ENCODE data around the gene OR51B4.
A peak's percentile ranks its signal among the peaks of the same experiment; 100 is the strongest.

Gene OR51B4

DNA sequence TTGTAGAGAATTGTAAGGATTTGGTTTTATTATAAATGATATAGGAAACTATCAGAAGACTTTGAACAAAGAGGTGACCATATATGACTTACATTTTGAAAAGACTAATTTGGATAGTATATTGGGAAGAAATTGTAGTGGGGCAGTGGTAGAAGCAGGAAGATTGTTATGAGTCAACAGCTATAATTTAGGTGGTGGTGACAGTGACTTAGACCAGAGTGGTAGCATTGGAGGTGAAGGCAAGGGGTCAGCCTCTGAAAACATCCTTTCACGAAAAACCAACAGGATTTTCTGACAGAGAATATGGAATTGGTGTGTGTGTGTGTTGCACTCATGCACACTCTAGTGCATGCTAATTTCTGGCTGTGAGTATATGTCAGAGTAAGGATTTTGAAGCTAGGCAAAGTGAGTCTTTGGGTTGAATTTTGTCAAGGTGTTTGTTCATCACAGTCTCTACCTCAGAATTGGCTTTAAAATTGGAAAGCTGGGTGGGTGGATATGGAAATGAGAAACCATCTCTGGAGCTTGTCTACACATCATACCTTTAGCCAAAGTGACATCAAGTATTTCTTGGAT lies 23.9 kb downstream of the OR51B4 start:
- no peak for DNase-seq (ENCODE audit: insufficient read length, low spot score)
- TF ChIP-seq SPI1 (IDR thresholded peaks at IDR 0.05; ENCODE audit: low read depth, low read length) = no peak
- peak; percentile 28 for FAIRE-seq

DNA sequence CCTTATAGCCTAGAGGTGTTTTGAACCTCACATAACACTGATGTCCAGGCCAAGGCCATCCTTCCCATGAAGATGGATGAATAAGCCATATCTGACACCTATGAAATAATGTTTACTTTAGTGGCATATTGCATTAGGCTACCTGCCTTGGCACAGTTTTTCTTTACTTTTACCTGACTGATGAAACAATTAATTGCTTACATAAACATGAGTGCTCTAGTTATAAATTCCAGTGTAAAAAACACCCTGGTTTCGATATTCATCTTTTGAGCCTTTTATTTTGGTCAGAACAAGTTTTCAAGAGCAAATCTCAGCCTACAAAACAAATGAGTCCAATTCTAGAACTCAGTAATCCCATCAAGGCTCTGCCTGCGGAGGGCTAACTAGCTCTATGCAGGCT lies 25.0 kb downstream of the OR51B4 start:
- TF ChIP-seq SPI1 (IDR thresholded peaks at IDR 0.05; ENCODE audit: low read depth, low read length) = no peak
- no peak for TF ChIP-seq POU2F2 (IDR thresholded peaks at IDR 0.05; ENCODE audit: low read depth, low read length)
- no peak for TF ChIP-seq POLR2AphosphoS5 (IDR thresholded peaks at IDR 0.05; ENCODE audit: low read depth, low read length)
- no peak for TF ChIP-seq PAX5 (IDR thresholded peaks at IDR 0.05; ENCODE audit: insufficient read depth, low read length, severe bottlenecking)
- TF ChIP-seq POLR2A (IDR thresholded peaks at IDR 0.05; ENCODE audit: low read depth, low read length) = no peak
- no peak for TF ChIP-seq TAF1 (IDR thresholded peaks at IDR 0.05; ENCODE audit: low read depth, low read length)
- FAIRE-seq = no peak

DNA sequence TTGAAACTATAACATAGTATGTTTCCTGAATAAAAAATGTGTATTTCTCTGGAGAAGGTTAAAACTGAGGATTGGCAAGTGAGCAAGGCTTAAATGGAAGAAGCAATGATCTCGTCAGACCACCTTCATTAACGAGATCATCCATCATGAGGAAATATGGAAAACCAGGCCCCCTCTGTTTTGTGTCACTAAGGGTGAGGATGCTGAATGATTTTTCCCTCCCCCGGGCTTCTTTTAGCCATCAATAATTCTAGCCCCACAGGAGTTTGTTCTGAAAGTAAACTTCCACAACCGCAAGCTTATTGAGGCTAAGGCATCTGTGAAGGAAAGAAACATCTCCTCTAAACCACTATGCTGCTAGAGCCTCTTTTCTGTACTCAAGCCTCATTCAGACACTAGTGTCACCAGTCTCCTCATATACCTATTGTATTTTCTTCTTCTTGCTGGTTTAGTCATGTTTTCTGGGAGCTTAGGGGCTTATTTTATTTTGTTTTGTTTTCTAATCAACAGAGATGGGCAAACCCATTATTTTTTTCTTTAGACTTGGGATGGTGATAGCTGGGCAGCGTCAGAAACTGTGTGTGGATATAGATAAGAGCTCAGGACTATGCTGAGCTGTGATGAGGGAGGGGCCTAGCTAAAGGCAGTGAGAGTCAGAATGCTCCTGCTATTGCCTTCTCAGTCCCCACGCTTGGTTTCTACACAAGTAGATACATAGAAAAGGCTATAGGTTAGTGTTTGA lies 26.2 kb downstream of the OR51B4 start:
- DNase-seq (ENCODE audit: insufficient read length, low spot score) = no peak
- no peak for TF ChIP-seq POLR2AphosphoS5 (IDR thresholded peaks at IDR 0.05; ENCODE audit: low read depth, low read length)
- no peak for TF ChIP-seq PAX5 (IDR thresholded peaks at IDR 0.05; ENCODE audit: insufficient read depth, low read length, severe bottlenecking)
- TF ChIP-seq SPI1 (IDR thresholded peaks at IDR 0.05; ENCODE audit: low read depth, low read length) = no peak
- no peak for TF ChIP-seq POU2F2 (IDR thresholded peaks at IDR 0.05; ENCODE audit: low read depth, low read length)
- TF ChIP-seq TAF1 (IDR thresholded peaks at IDR 0.05; ENCODE audit: low read depth, low read length) = no peak
- TF ChIP-seq POLR2A (IDR thresholded peaks at IDR 0.05; ENCODE audit: low read depth, low read length) = no peak
- FAIRE-seq = no peak

More for the DNA sequence above, 25.0 kb downstream of the OR51B4 start:
- DNase-seq (ENCODE audit: insufficient read length, low spot score) = no peak

DNA sequence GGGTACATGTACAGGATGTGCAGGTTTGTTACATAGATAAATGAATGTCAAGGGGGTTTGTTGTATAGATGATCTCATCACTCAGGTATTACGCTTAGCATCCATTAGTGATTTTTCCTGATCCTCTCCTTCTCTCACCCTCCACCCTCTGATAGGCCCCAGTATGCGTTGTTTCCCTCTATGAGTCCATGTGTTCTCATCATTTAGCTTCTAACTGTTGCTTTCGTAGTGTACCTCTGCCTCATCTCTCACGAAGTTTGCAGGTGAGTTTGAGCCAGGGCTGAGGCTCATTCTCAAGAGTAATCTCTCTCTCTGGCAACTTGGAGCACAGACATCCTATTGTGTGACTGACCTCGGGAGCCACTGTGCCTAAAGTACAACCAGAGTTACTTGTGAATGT lies 27.4 kb downstream of the OR51B4 start:
- DNase-seq (ENCODE audit: insufficient read length, low spot score) (no peak), FAIRE-seq (no peak)
- TF ChIP-seq POLR2AphosphoS5 (IDR thresholded peaks at IDR 0.05; ENCODE audit: low read depth, low read length) (no peak), POU2F2 (IDR thresholded peaks at IDR 0.05; ENCODE audit: low read depth, low read length) (no peak), PAX5 (IDR thresholded peaks at IDR 0.05; ENCODE audit: insufficient read depth, low read length, severe bottlenecking) (no peak), TAF1 (IDR thresholded peaks at IDR 0.05; ENCODE audit: low read depth, low read length) (no peak), POLR2A (IDR thresholded peaks at IDR 0.05; ENCODE audit: low read depth, low read length) (no peak), SPI1 (IDR thresholded peaks at IDR 0.05; ENCODE audit: low read depth, low read length) (no peak)

DNA sequence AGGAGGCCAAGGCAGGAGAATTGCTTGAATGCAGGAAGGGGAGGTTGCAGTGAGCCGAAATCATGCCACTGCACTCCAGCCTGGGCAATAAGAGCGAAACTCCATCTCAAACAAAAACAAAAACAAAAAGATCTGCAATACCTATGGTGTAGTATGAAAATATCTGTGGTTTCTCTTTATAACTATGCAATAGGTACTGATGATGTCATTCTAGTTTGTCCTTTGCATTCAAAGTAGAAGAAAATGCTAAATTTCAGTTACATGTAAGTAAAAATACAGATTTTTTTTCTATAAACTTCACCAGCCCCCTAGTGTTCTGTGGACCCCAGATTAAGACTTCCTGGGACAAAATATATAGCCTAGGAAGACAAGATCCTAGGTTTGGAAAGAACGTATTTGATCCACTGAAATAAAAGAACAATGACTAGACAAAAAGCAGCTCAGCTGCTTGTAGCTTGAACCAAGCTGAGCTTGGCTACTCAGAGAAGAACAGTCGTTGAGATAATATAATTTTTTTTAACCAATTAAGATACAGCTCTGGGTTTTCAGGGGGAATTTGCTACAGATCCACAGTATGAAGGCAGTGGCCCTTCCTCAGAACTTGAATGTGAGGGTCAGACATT lies 29.2 kb downstream of the OR51B4 start:
- TF ChIP-seq TAF1 (IDR thresholded peaks at IDR 0.05; ENCODE audit: low read depth, low read length) (no peak), POU2F2 (IDR thresholded peaks at IDR 0.05; ENCODE audit: low read depth, low read length) (no peak)
- no peak for FAIRE-seq

DNA sequence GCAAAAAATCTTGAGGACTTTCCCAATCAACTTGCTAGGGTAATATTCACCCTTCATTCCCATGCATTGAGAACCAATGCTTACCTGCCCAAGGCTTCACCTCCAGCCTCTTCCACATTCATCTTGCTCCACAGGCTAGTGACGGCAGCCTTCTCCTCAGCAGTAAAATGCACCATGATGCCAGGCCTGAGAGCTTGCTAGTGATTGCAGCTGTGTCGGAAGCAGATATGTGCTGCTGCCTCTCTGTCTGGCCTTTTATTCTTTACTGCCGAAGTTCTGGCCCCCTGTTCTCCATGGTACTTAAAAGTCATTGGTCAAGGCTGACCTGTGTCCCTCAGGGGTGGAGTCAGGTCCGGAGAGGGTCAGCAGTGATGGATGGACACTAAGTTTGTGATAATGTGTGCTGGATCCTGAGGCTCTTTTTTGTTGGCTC lies 32.0 kb downstream of the OR51B4 start, which contains the start of gene HBE1:
HBE1 (minus strand) TSS at position 231 of the 433 bp plus-strand sequence; CDS start at position 176, 55 bp downstream.
- TF ChIP-seq POLR2AphosphoS5 (IDR thresholded peaks at IDR 0.05; ENCODE audit: low read depth, low read length) (no peak), POU2F2 (IDR thresholded peaks at IDR 0.05; ENCODE audit: low read depth, low read length) (no peak), POLR2A (IDR thresholded peaks at IDR 0.05; ENCODE audit: low read depth, low read length) (no peak), PAX5 (IDR thresholded peaks at IDR 0.05; ENCODE audit: insufficient read depth, low read length, severe bottlenecking) (no peak), SPI1 (IDR thresholded peaks at IDR 0.05; ENCODE audit: low read depth, low read length) (no peak), TAF1 (IDR thresholded peaks at IDR 0.05; ENCODE audit: low read depth, low read length) (no peak)
- no peak for DNase-seq (ENCODE audit: insufficient read length, low spot score)
- no peak for FAIRE-seq

More for the DNA sequence above, 29.2 kb downstream of the OR51B4 start:
- no peak for DNase-seq (ENCODE audit: insufficient read length, low spot score)

DNA sequence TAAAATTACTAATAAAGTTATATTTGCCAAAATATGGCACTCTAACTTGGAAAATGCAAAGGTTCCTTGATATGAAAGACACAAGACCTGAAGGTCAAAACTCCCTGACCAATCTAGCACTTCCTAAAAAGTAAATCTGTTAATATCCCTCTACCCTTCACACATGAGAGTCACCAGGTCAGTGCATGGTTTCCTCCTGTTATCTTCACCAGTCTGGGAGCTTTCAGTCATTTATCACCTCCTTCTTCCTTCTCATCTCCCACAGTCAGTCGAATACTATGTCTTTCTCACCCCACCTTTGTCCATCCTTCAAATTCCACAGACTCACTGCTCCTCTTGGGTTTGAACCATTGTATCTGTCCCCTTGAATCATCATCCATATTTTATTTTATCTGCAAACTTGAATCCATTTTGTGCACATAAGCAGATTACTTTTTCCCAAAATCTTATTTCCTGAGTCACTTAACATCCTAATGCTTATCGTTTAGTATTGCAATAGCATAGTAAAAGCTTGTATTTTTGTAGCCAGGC lies 34.6 kb downstream of the OR51B4 start:
- no peak for TF ChIP-seq SPI1 (IDR thresholded peaks at IDR 0.05; ENCODE audit: low read depth, low read length)
- TF ChIP-seq POLR2A (IDR thresholded peaks at IDR 0.05; ENCODE audit: low read depth, low read length) = no peak
- no peak for TF ChIP-seq PAX5 (IDR thresholded peaks at IDR 0.05; ENCODE audit: insufficient read depth, low read length, severe bottlenecking)
- no peak for TF ChIP-seq POU2F2 (IDR thresholded peaks at IDR 0.05; ENCODE audit: low read depth, low read length)
- no peak for TF ChIP-seq TAF1 (IDR thresholded peaks at IDR 0.05; ENCODE audit: low read depth, low read length)
- TF ChIP-seq POLR2AphosphoS5 (IDR thresholded peaks at IDR 0.05; ENCODE audit: low read depth, low read length) = no peak
- FAIRE-seq (no peak), DNase-seq (ENCODE audit: insufficient read length, low spot score) (no peak)

DNA sequence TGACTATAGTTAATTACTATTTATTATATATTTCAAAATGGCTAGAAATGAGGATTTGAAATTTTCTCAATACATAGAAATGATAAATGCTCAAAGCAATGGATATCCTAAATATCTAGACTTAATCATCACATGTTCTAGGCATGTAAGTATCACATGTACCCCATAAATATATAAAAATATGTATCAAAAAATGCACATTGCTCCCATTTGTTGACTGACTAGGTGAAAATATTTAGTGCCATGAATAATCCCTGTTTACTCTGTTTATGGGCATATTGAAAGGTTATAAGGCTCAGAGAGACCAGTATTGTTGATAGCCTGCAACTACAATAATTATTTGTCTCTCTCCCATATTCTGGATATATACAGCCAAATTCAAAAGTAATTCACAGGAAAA lies 35.1 kb downstream of the OR51B4 start:
- DNase-seq (ENCODE audit: insufficient read length, low spot score) = no peak
- FAIRE-seq = no peak
- TF ChIP-seq SPI1 (IDR thresholded peaks at IDR 0.05; ENCODE audit: low read depth, low read length) = no peak
- TF ChIP-seq TAF1 (IDR thresholded peaks at IDR 0.05; ENCODE audit: low read depth, low read length) = no peak
- no peak for TF ChIP-seq POLR2A (IDR thresholded peaks at IDR 0.05; ENCODE audit: low read depth, low read length)
- no peak for TF ChIP-seq POU2F2 (IDR thresholded peaks at IDR 0.05; ENCODE audit: low read depth, low read length)
- no peak for TF ChIP-seq POLR2AphosphoS5 (IDR thresholded peaks at IDR 0.05; ENCODE audit: low read depth, low read length)
- no peak for TF ChIP-seq PAX5 (IDR thresholded peaks at IDR 0.05; ENCODE audit: insufficient read depth, low read length, severe bottlenecking)

DNA sequence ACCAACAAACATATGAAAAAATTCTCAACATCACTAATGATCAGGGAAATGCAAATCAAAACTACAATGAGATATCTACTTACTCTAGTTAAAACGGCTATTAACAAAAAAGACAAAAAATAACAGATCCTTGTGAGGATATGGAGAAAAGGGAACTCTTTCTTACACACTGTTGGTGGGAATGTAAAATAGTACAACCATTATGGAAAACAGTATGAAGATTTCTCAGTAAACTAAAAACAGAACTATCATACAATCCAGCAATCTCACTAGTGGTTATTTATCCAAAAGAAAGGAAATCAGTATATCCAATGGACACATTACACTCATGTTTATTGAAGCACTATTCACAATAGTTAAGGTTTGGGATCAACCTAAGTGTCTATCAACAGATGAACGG lies 35.9 kb downstream of the OR51B4 start:
- TF ChIP-seq POU2F2 (IDR thresholded peaks at IDR 0.05; ENCODE audit: low read depth, low read length) (no peak), SPI1 (IDR thresholded peaks at IDR 0.05; ENCODE audit: low read depth, low read length) (no peak), POLR2AphosphoS5 (IDR thresholded peaks at IDR 0.05; ENCODE audit: low read depth, low read length) (no peak), POLR2A (IDR thresholded peaks at IDR 0.05; ENCODE audit: low read depth, low read length) (no peak), PAX5 (IDR thresholded peaks at IDR 0.05; ENCODE audit: insufficient read depth, low read length, severe bottlenecking) (no peak), TAF1 (IDR thresholded peaks at IDR 0.05; ENCODE audit: low read depth, low read length) (no peak)
- DNase-seq (ENCODE audit: insufficient read length, low spot score) (no peak), FAIRE-seq (no peak)
